Heart left ventricle (tissue), 13 donors: ENCODE data around the gene CCDC187.

Experiments
- POLR2A ChIP-seq, 2 donors: fragments of 450-650 bp; IDR thresholded peaks; one replicate each; pipeline ENCODE4 v1.6.1; 2017; ENCODE audit warnings: antibody characterized with exemption in 2 of 2, mild to moderate bottlenecking in 2 of 2, moderate library complexity in 2 of 2
- TF ChIP-seq, protein P1 (sequence below), 12 donors: fragments of 200-600 bp; sonication (generic) in 4 of 12; IDR thresholded peaks; one replicate each; pipeline versions ENCODE4 v1.5.0 to v1.8.0; 2018 to 2022; ENCODE audit warnings: antibody characterized with exemption in 12 of 12, mild to moderate bottlenecking in 5 of 12
- donor health status: ischemic (EF 13 %, LVEDD 7.1; RV severe dilation, severe dysfunction).
- donor health status: DM: no; HTN: yes; CAD: no.
- donor health status: DM: no; HTN: no; CAD: no.
- donor health status: ischemic (EF 25% LVEDD 6.9; RV normal size, moderate dysfunction).
- donor health status: ischemic (EF 25% LVEDD 5.7; RV mildly dilated, moderate dysfunction).
- donor health status: ischemic (EF 35%, LVEDD 5.7; RV mildly dilated, moderate dysfunction).
- donor health status: nonischemic (EF 11% LVEDD 7.7; RV severe dilation, severe dysfunction).
- donor health status: DM: yes; HTN: yes; CAD: no.
- donor health status: PGD.
- donor health status: ischemic (EF 29% LVEDD 5.4; RV normal size, mild dysfunction).
- donor health status: nonischemic (EF 23%, LVEDD 6.1; RV moderate dilation, normal function).

DNA sequence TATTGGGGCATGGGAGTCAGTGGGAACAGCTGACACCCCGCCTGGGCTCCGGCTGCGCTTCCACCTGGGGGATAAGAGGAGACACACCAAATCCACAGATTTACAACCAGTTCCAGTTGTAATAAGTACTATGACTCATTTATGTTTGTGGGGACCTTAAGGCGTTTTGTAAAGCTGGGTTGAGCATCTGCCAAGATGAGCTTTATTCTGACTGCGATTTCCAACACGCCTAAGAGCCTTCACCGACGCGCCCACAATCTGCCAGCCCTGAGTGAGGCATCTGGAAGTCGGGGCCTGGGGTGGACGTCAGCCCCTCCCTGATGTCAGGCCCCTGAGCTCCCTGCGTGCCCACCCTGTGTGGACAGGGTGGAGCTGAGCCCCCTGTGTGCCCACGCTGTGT is 84.6 kb downstream of the CCDC187 start:
- TF ChIP-seq, protein P1, sequence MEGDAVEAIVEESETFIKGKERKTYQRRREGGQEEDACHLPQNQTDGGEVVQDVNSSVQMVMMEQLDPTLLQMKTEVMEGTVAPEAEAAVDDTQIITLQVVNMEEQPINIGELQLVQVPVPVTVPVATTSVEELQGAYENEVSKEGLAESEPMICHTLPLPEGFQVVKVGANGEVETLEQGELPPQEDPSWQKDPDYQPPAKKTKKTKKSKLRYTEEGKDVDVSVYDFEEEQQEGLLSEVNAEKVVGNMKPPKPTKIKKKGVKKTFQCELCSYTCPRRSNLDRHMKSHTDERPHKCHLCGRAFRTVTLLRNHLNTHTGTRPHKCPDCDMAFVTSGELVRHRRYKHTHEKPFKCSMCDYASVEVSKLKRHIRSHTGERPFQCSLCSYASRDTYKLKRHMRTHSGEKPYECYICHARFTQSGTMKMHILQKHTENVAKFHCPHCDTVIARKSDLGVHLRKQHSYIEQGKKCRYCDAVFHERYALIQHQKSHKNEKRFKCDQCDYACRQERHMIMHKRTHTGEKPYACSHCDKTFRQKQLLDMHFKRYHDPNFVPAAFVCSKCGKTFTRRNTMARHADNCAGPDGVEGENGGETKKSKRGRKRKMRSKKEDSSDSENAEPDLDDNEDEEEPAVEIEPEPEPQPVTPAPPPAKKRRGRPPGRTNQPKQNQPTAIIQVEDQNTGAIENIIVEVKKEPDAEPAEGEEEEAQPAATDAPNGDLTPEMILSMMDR (IDR thresholded peaks at IDR 0.05), result no peak
- no peak for TF ChIP-seq POLR2A (IDR thresholded peaks at IDR 0.05)
